ENCODE measurements around the gene CRELD1. TPM values are rescaled to one million over a fixed set of nuclear protein-coding genes. Genes with fewer than 3 reads are reported as not detected.
A peak's percentile ranks its signal among the peaks of the same experiment; 100 is the strongest.

Gene CRELD1
- total RNA-seq, 1 experiment from 2014 or later: 15.5 TPM

- H3K56ac ChIP-seq (ENCODE audit: insufficient read length, low read depth, low read length): no peak overlapping the region
- peaks cover 17% of the 10 kb centered on the region for H3K27me3 Mint-ChIP-seq (ENCODE audit: low read depth)
- no peaks in the 10 kb centered on the region; the same call in 1 of the 2 replicates for H3K27me3 ChIP-seq (ENCODE audit: insufficient read depth, low read length)
- no peak overlapping the region for H3K18ac ChIP-seq (ENCODE audit: insufficient read length, low read depth, low read length)
- H3T11ph ChIP-seq (ENCODE audit: low read length): no peak overlapping the region
- DNase-seq: no peak
- peaks cover 15% of the 10 kb centered on the region for H3K23me2 ChIP-seq (ENCODE audit: insufficient read length, low read depth, low read length, poor library complexity, severe bottlenecking)
- H4K5ac ChIP-seq (ENCODE audit: insufficient read length, low read depth, low read length): no peak overlapping the region
- H2AFZ ChIP-seq (ENCODE audit: low read length): no peak overlapping the region
- H3K4me2 ChIP-seq (ENCODE audit: insufficient read depth, insufficient read length, low read length): no peak overlapping the region
- H3K9me3 ChIP-seq (ENCODE audit: control insufficient read depth, low read depth, low read length): no peaks in the 10 kb centered on the region
- no peak overlapping the region for H3K4me3 Mint-ChIP-seq
- no peaks in the 10 kb centered on the region; a peak in 2 of 5 replicates for H3K9me3 Mint-ChIP-seq
- no peak overlapping the region for H2BK20ac ChIP-seq (ENCODE audit: low read depth, low read length, poor library complexity, severe bottlenecking)
- H3K23ac ChIP-seq (ENCODE audit: insufficient read length, low read depth, low read length): no peak overlapping the region
- no peak overlapping the region for H3K14ac ChIP-seq (ENCODE audit: insufficient read depth, low read length)
- no peak overlapping the region for H3K27ac ChIP-seq (ENCODE audit: insufficient read length, low read depth, low read length)
- no peak overlapping the region for H2BK12ac ChIP-seq (ENCODE audit: insufficient read length, low read depth, low read length)
- no peak overlapping the region for H4K91ac ChIP-seq (ENCODE audit: insufficient read length, low read depth, low read length)
- H3K4ac ChIP-seq (ENCODE audit: low read depth, low read length): no peak overlapping the region
- WGBS (ENCODE audit: extremely low coverage, insufficient read length, low lambda C conversion rate): no CpG with 5 or more reads among the region's 7 CpGs
- peak overlapping the region in 1 of 3 experiments; percentile 1; a peak in 1 of 7 replicates for H3K27ac Mint-ChIP-seq
- no peaks in the 10 kb centered on the region for H3K79me1 ChIP-seq (ENCODE audit: insufficient read depth, low read depth, low read length, poor library complexity, severe bottlenecking)
- H4K20me1 ChIP-seq (ENCODE audit: control insufficient read depth, insufficient read depth, insufficient read length): no peaks in the 10 kb centered on the region
- no peak overlapping the region for H2BK120ac ChIP-seq (ENCODE audit: low read depth, low read length, poor library complexity, severe bottlenecking)
- no peaks in the 10 kb centered on the region for H3K79me2 ChIP-seq (ENCODE audit: insufficient read depth, low read length)
- H3K9ac ChIP-seq (ENCODE audit: extremely low read depth, insufficient read length, low read length): no peak overlapping the region
- no peak for TF ChIP-seq CTCF (conservative IDR thresholded peaks at IDR 0.05)
- H2BK5ac ChIP-seq (ENCODE audit: insufficient read length, low read length): no peak overlapping the region
- peaks cover 0 to 5% (median 0%) of the 10 kb centered on the region in 3 experiments; a peak in 1 of 7 replicates for H3K36me3 Mint-ChIP-seq (ENCODE audit: insufficient read depth in 1 of 3, low read depth in 3 of 3)
- no peak overlapping the region for H2BK15ac ChIP-seq (ENCODE audit: low read depth, low read length)
- no peak overlapping the region for H4K8ac ChIP-seq (replicated peaks; ENCODE audit: insufficient read length, low read depth, low read length)
- H3K4me1 Mint-ChIP-seq: peaks cover 15 to 23% of the 10 kb centered on the region in 2 experiments
- no peak overlapping the region for H2AK5ac ChIP-seq (ENCODE audit: insufficient read length, low read length)
- peaks cover 4% of the 10 kb centered on the region; the same call in 1 of the 2 replicates for H3K4me1 ChIP-seq (ENCODE audit: insufficient read depth, low read length)
Measured at GRCh38 chr3:9912294-9912935, 21.2 kb upstream of the CRELD1 start.
